Measurements from ENCODE around the gene TSEN34.
A peak's percentile ranks its signal among the peaks of the same experiment; 100 is the strongest.
"Not testable (repeated sequence)": the region's sequence is repeated elsewhere in the genome, so short reads cannot be mapped to it uniquely, and the experiment has no call there.

TSEN34 gene

GRCh38 chr19:54179921-54180461 is 11.1 kb upstream of the TSEN34 start:
- no peaks in the 10 kb centered on the region for H3K27me3 ChIP-seq (ENCODE audit: control insufficient read depth, insufficient read depth, low read length)
- H3K9me3 ChIP-seq (ENCODE audit: control insufficient read depth, insufficient read depth, low read length) = no peaks in the 10 kb centered on the region
- no peak overlapping the region for H3K9ac ChIP-seq (ENCODE audit: low read depth, low read length)
- H3K4me3 ChIP-seq (ENCODE audit: low read depth, low read length) = no peak overlapping the region
- no peaks in the 10 kb centered on the region for H3K4me1 ChIP-seq (ENCODE audit: control insufficient read depth, insufficient read depth, low read length)
- H3K36me3 ChIP-seq (ENCODE audit: control insufficient read depth, insufficient read depth, low read length) = peaks cover 11% of the 10 kb centered on the region

GRCh38 chr19:54180691-54181091 is 10.4 kb upstream of the TSEN34 start:
- no peaks in the 10 kb centered on the region for H3K9me3 ChIP-seq (ENCODE audit: control insufficient read depth, insufficient read depth, low read length)
- no peaks in the 10 kb centered on the region for H3K4me1 ChIP-seq (ENCODE audit: control insufficient read depth, insufficient read depth, low read length)
- H3K4me3 ChIP-seq (ENCODE audit: low read depth, low read length) = no peak overlapping the region
- no peaks in the 10 kb centered on the region for H3K27me3 ChIP-seq (ENCODE audit: control insufficient read depth, insufficient read depth, low read length)
- H3K36me3 ChIP-seq (ENCODE audit: control insufficient read depth, insufficient read depth, low read length) = peaks cover 11% of the 10 kb centered on the region
- no peak overlapping the region for H3K9ac ChIP-seq (ENCODE audit: low read depth, low read length)

- not testable (repeated sequence) for H3K27me3 ChIP-seq (ENCODE audit: control insufficient read depth, insufficient read depth, low read length); H3K9me3 ChIP-seq (ENCODE audit: control insufficient read depth, insufficient read depth, low read length); H3K4me1 ChIP-seq (ENCODE audit: control insufficient read depth, insufficient read depth, low read length); H3K9ac ChIP-seq (ENCODE audit: low read depth, low read length); H3K4me3 ChIP-seq (ENCODE audit: low read depth, low read length)
- H3K36me3 ChIP-seq (ENCODE audit: control insufficient read depth, insufficient read depth, low read length) = peaks cover 10% of the 10 kb centered on the region
These were observed 9.2 kb upstream of the TSEN34 start for GRCh38 chr19:54181894-54182293.

- Histone ChIP-seq H3K27me3 (ENCODE audit: control insufficient read depth, insufficient read depth, low read length) (no peaks in the 10 kb centered on the region), H3K4me3 (ENCODE audit: low read depth, low read length) (no peak overlapping the region), H3K36me3 (ENCODE audit: control insufficient read depth, insufficient read depth, low read length) (peaks cover 15% of the 10 kb centered on the region), H3K4me1 (ENCODE audit: control insufficient read depth, insufficient read depth, low read length) (peaks cover 2% of the 10 kb centered on the region), H3K9me3 (ENCODE audit: control insufficient read depth, insufficient read depth, low read length) (no peaks in the 10 kb centered on the region), H3K9ac (ENCODE audit: low read depth, low read length) (no peak overlapping the region)
These were observed 7.7 kb upstream of the TSEN34 start for GRCh38 chr19:54183431-54183830.

GRCh38 chr19:54186351-54186750 is 4.8 kb upstream of the TSEN34 start:
- H3K4me1 ChIP-seq (ENCODE audit: control insufficient read depth, insufficient read depth, low read length) = peaks cover 2% of the 10 kb centered on the region
- H3K27me3 ChIP-seq (ENCODE audit: control insufficient read depth, insufficient read depth, low read length) = no peaks in the 10 kb centered on the region
- peaks cover 11% of the 10 kb centered on the region for H3K36me3 ChIP-seq (ENCODE audit: control insufficient read depth, insufficient read depth, low read length)
- H3K4me3 ChIP-seq (ENCODE audit: low read depth, low read length) = no peak overlapping the region
- no peaks in the 10 kb centered on the region for H3K9me3 ChIP-seq (ENCODE audit: control insufficient read depth, insufficient read depth, low read length)
- H3K9ac ChIP-seq (ENCODE audit: low read depth, low read length) = no peak overlapping the region

- Histone ChIP-seq H3K4me3 (ENCODE audit: low read depth, low read length) (no peak overlapping the region), H3K9ac (ENCODE audit: low read depth, low read length) (no peak overlapping the region), H3K27me3 (ENCODE audit: control insufficient read depth, insufficient read depth, low read length) (no peaks in the 10 kb centered on the region), H3K36me3 (ENCODE audit: control insufficient read depth, insufficient read depth, low read length) (peaks cover 11% of the 10 kb centered on the region), H3K4me1 (ENCODE audit: control insufficient read depth, insufficient read depth, low read length) (peaks cover 2% of the 10 kb centered on the region), H3K9me3 (ENCODE audit: control insufficient read depth, insufficient read depth, low read length) (no peaks in the 10 kb centered on the region)
These were observed 4.2 kb upstream of the TSEN34 start for GRCh38 chr19:54186934-54187381.

- H3K4me3 ChIP-seq (ENCODE audit: low read depth, low read length) = peak overlapping the region; percentile 74
- H3K9ac ChIP-seq (ENCODE audit: low read depth, low read length) = peak overlapping the region; percentile 38
- H3K4me1 ChIP-seq (ENCODE audit: control insufficient read depth, insufficient read depth, low read length) = peaks cover 2% of the 10 kb centered on the region
These were observed 2.8 kb upstream of the TSEN34 start for GRCh38 chr19:54188215-54188871.

GRCh38 chr19:54189145-54189734 is 1.9 kb upstream of the TSEN34 start, which contains the start of gene MBOAT7:
Gene MBOAT7, minus strand, starts transcription at chr19:54189580. Its CDS starts 1,072 bp downstream, at chr19:54188508.
- peak within 1 kb of the TSS; percentile 98 for H3K4me3 ChIP-seq (ENCODE audit: low read depth, low read length)
- H3K27me3 ChIP-seq (ENCODE audit: control insufficient read depth, insufficient read depth, low read length) = no peaks in the 10 kb centered on the region
- H3K9ac ChIP-seq (ENCODE audit: low read depth, low read length) = peak within 1 kb of the TSS; percentile 90
- peaks cover 2% of the 10 kb centered on the region for H3K4me1 ChIP-seq (ENCODE audit: control insufficient read depth, insufficient read depth, low read length)
- no peaks in the 10 kb centered on the region for H3K9me3 ChIP-seq (ENCODE audit: control insufficient read depth, insufficient read depth, low read length)
- peaks cover 17% of the 10 kb centered on the region for H3K36me3 ChIP-seq (ENCODE audit: control insufficient read depth, insufficient read depth, low read length)

More at GRCh38 chr19:54188215-54188871, 2.8 kb upstream of the TSEN34 start:
- no peaks in the 10 kb centered on the region for H3K27me3 ChIP-seq (ENCODE audit: control insufficient read depth, insufficient read depth, low read length)
- no peaks in the 10 kb centered on the region for H3K9me3 ChIP-seq (ENCODE audit: control insufficient read depth, insufficient read depth, low read length)
- H3K36me3 ChIP-seq (ENCODE audit: control insufficient read depth, insufficient read depth, low read length) = peaks cover 15% of the 10 kb centered on the region

GRCh38 chr19:54189735-54190502 is 1.2 kb upstream of the TSEN34 start:
- Histone ChIP-seq H3K4me3 (ENCODE audit: low read depth, low read length) (peak overlapping the region; percentile 98), H3K9me3 (ENCODE audit: control insufficient read depth, insufficient read depth, low read length) (no peaks in the 10 kb centered on the region), H3K36me3 (ENCODE audit: control insufficient read depth, insufficient read depth, low read length) (peaks cover 17% of the 10 kb centered on the region), H3K9ac (ENCODE audit: low read depth, low read length) (peak overlapping the region; percentile 90), H3K4me1 (ENCODE audit: control insufficient read depth, insufficient read depth, low read length) (peaks cover 2% of the 10 kb centered on the region), H3K27me3 (ENCODE audit: control insufficient read depth, insufficient read depth, low read length) (no peaks in the 10 kb centered on the region)

- peak overlapping the region; percentile 90 for H3K9ac ChIP-seq (ENCODE audit: low read depth, low read length)
These were observed 551 bp upstream of the TSEN34 start for GRCh38 chr19:54190503-54191010.

GRCh38 chr19:54191811-54192453 is 824 bp downstream of the TSEN34 start:
- Histone ChIP-seq H3K36me3 (ENCODE audit: control insufficient read depth, insufficient read depth, low read length) (peaks cover 11% of the 10 kb centered on the region), H3K4me3 (ENCODE audit: low read depth, low read length) (peak overlapping the region; percentile 98), H3K9ac (ENCODE audit: low read depth, low read length) (peak overlapping the region; percentile 85)

More at GRCh38 chr19:54190503-54191010, 551 bp upstream of the TSEN34 start:
- Histone ChIP-seq H3K4me1 (ENCODE audit: control insufficient read depth, insufficient read depth, low read length) (peaks cover 2% of the 10 kb centered on the region), H3K27me3 (ENCODE audit: control insufficient read depth, insufficient read depth, low read length) (no peaks in the 10 kb centered on the region), H3K9me3 (ENCODE audit: control insufficient read depth, insufficient read depth, low read length) (no peaks in the 10 kb centered on the region), H3K36me3 (ENCODE audit: control insufficient read depth, insufficient read depth, low read length) (peaks cover 17% of the 10 kb centered on the region), H3K4me3 (ENCODE audit: low read depth, low read length) (peak overlapping the region; percentile 98)

More at GRCh38 chr19:54191811-54192453, 824 bp downstream of the TSEN34 start:
- H3K9me3 ChIP-seq (ENCODE audit: control insufficient read depth, insufficient read depth, low read length) = no peaks in the 10 kb centered on the region
- H3K4me1 ChIP-seq (ENCODE audit: control insufficient read depth, insufficient read depth, low read length) = peaks cover 2% of the 10 kb centered on the region
- H3K27me3 ChIP-seq (ENCODE audit: control insufficient read depth, insufficient read depth, low read length) = no peaks in the 10 kb centered on the region
